HUES6 (cell line): ENCODE data around the gene LRBA.
"Not testable (repeated sequence)": the region's sequence is repeated elsewhere in the genome, so short reads cannot be mapped to it uniquely, and the experiment has no call there.

Experiments
- H3K27ac ChIP-seq: 2 replicates; pipeline ENCODE4 v1.7.0; 2013; ENCODE audit warnings: low read depth, mild to moderate bottlenecking, low read length, inconsistent platforms
- H3K27me3 ChIP-seq: 2 replicates; pipeline ENCODE4 v1.6.1; 2013; ENCODE audit warnings: low read length; ENCODE audit not compliant: control insufficient read depth, insufficient read depth
- H3K36me3 ChIP-seq: 2 replicates; pipeline ENCODE4 v1.6.1; 2013; ENCODE audit warnings: low read length; ENCODE audit not compliant: control insufficient read depth, insufficient read depth
- H3K4me1 ChIP-seq: 2 replicates; pipeline ENCODE4 v1.6.1; 2013; ENCODE audit warnings: low read length; ENCODE audit not compliant: control insufficient read depth, insufficient read depth
- H3K4me3 ChIP-seq: 2 replicates; pipeline ENCODE4 v1.5.1; 2013; ENCODE audit warnings: low read depth, low read length
- H3K9ac ChIP-seq: one replicate; pipeline ENCODE4 v1.6.1; 2013; ENCODE audit warnings: mild to moderate bottlenecking, low read length
- H3K9me3 ChIP-seq: 2 replicates; pipeline ENCODE4 v1.6.1; 2013; ENCODE audit warnings: low read depth, low read length; ENCODE audit not compliant: control insufficient read depth, insufficient read depth

LRBA gene

DNA sequence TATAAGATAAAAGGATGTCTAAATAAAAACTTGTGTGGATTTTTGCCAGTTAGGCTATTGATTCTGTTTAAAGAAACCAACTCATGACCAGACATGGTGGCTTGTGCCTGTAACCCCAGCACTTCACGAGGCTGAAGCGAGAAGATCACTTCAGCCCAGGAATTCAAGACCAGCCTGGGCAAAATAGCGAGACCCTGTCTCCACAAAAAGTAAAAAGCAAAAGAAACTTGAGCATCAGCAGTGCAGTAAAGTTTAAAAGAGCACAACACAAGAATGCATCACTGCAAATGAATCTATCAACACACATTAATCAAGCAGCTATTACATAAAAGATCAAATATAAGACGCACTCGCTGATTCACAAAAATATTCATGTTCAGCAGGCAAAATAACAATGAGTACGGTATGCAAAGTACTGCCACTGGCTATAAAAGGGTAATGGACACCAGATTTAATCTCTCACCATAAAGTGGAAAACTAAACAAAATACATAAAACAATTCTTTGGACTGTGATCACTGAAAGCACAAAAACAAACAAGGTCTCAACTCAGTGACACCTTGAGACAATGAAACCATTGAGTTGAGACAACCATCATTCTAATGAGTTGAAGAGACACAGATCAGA lies 41.3 kb downstream of the LRBA start:
- no peak overlapping the region for H3K4me3 ChIP-seq
- no peak overlapping the region for H3K9ac ChIP-seq
- no peaks in the 10 kb centered on the region for H3K27me3 ChIP-seq
- H3K9me3 ChIP-seq, result no peaks in the 10 kb centered on the region
- H3K4me1 ChIP-seq, result 0 out of 2 replicates have a peak, but pooled peaks cover 9% of the 10 kb centered on the region
- H3K27ac ChIP-seq, result no peak overlapping the region
- H3K36me3 ChIP-seq, result no peaks in the 10 kb centered on the region

DNA sequence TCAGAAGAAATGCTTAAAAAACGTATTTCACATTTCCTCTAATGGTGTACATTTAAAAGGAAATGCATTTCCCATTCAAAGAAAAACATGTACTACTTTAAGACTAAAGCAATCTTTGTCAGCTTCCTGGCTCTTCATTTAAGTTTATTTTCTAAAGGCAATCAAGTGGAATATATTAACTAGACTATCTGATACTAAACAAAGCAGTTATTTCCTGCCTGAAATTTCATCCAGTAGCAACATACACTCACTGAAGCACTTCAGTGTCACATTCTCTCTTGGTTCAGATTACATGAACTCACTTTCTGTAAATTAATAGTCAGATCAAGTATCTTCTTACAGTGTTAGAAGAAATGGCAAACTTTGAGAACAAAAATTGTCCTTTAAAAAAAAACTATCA lies 42.5 kb downstream of the LRBA start:
- Histone ChIP-seq H3K9me3 (no peaks in the 10 kb centered on the region; the same call in 1 of the 2 replicates), H3K4me3 (no peak overlapping the region), H3K4me1 (0 out of 2 replicates have a peak, but pooled peaks cover 9% of the 10 kb centered on the region), H3K27ac (no peak overlapping the region), H3K27me3 (no peaks in the 10 kb centered on the region), H3K36me3 (no peaks in the 10 kb centered on the region), H3K9ac (no peak overlapping the region)

DNA sequence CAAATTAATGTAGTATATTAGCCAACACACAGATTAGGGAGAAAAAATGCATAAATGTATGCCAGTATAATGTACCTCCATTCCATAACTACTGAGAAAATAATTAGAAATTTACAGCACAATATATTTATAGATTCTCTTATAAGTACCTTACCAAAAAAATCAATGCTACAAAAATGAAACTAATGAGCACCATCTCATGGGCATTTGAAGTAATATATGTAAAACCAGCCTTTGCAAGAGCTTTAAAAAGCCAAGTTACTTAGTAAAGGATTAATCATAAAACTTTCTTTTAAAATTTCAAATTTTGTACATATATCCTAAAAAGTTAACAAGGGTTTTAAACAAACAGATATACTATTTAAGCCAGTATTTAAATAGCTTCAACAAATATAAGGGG lies 43.2 kb downstream of the LRBA start:
- 0 out of 2 replicates have a peak, but pooled peaks cover 4% of the 10 kb centered on the region for H3K4me1 ChIP-seq
- H3K36me3 ChIP-seq, result no peaks in the 10 kb centered on the region
- H3K4me3 ChIP-seq, result no peak overlapping the region
- no peaks in the 10 kb centered on the region; the same call in 1 of the 2 replicates for H3K9me3 ChIP-seq
- no peaks in the 10 kb centered on the region for H3K27me3 ChIP-seq
- H3K27ac ChIP-seq, result no peak overlapping the region
- H3K9ac ChIP-seq, result no peak overlapping the region

DNA sequence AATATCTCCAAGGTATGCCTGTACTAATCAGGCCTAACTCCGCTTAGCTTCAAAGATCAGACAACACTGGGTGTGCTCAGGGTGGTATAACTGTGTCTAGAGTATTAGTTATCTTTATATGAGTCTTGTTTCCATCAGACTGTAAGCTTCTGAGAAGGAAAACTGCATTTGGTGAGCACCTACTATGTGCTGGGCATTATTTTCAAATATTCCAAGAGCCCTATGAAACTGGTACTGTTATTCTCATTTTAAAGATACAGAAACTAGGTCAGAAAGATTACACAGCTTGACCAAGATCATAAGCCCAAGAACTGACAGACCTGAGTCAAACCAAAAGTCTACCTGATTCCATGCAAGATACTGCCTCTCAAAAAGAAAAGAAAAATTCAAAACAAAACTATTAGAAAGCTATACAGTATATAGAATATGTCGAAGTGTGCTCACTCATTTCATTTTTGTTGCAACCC lies 44.4 kb downstream of the LRBA start:
- no peaks in the 10 kb centered on the region for H3K27me3 ChIP-seq

DNA sequence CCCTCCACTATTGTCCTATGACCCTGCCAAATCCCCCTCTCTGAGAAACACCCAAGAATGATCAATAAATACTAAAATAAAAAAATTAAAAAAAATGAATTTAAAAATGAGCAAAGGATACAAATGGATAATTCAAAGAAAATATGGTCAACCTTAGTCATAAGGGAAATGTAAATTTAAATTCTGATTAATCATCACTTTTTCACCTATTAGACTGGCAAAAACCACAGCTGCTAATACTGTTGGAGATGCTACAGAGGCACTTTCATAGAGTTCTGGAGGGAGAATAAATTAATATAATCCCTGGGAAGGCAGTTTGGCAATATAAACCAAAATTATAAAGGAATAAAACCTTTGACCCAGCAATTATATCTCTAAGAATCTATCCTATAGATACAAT lies 50.3 kb downstream of the LRBA start:
- no peak overlapping the region for H3K27ac ChIP-seq
- H3K4me1 ChIP-seq, result no peaks in the 10 kb centered on the region
- H3K4me3 ChIP-seq, result no peak overlapping the region
- H3K27me3 ChIP-seq, result no peaks in the 10 kb centered on the region
- no peak overlapping the region for H3K9ac ChIP-seq
- no peaks in the 10 kb centered on the region for H3K36me3 ChIP-seq
- peaks cover 9% of the 10 kb centered on the region for H3K9me3 ChIP-seq

More for the DNA sequence above, 44.4 kb downstream of the LRBA start:
- Histone ChIP-seq H3K4me3 (no peak overlapping the region), H3K36me3 (no peaks in the 10 kb centered on the region), H3K9me3 (no peaks in the 10 kb centered on the region; the same call in 1 of the 2 replicates), H3K4me1 (no peaks in the 10 kb centered on the region), H3K27ac (no peak overlapping the region), H3K9ac (no peak overlapping the region)

DNA sequence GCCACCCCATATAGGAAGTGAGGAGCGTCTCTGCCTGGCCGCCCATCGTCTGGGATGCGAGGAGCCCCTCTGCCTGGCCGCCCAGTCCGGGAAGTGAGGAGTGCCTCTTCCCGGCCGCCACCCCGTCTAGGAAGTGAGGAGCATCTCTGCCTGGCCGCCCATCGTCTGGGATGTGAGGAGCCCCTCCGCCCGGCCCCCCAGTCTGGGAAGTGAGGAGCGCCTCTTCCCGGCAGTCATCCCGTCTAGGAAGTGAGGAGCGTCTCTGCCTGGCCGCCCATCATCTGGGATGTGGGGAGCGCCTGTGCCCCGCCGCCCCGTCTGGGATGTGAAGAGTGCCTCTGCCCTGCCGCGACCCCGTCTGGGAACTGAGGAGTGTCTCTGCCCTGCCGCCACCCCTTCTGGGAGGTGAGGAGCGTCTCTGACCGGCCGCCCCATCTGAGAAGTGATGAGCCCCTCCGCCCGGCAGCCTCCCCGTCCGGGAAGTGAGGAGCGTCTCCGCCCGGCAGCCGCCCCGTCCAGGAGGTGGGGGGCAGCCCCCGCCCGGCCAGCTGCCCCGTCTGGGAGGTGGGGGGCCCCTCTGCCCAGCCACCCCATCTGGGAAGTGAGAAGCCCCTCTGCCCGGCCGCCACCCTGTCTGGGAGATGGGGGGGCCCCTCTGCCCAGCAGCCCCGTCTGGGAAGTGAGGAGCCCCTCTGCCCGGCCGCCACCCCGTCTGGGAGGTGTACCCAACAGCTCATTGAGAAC lies 51.3 kb downstream of the LRBA start:
- not testable (repeated sequence) for H3K4me3 ChIP-seq, H3K27me3 ChIP-seq, H3K27ac ChIP-seq, H3K36me3 ChIP-seq, H3K9ac ChIP-seq, H3K4me1 ChIP-seq
- peaks cover 17% of the 10 kb centered on the region for H3K9me3 ChIP-seq

DNA sequence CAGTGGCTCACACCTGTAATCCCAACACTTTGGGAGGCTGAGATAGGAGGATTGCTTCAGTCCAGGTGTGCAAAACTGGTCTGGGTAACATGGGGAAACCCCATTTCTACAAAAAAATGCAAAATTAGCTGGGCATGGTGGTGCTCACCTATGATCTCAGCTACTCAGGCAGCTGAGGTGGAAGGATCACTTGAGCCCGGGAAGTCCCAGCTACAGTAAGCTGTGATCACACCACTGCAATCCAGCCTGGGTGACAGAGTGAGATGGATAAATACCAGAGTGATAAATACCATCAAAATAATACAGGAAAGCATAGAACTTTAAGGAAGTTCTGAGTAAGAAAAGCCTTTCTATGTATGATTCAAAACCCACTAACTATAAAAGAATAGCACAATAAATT lies 52.8 kb downstream of the LRBA start:
- Histone ChIP-seq H3K36me3 (peaks cover 5% of the 10 kb centered on the region; the same call in 1 of the 2 replicates), H3K27me3 (no peaks in the 10 kb centered on the region), H3K9me3 (peaks cover 31% of the 10 kb centered on the region), H3K27ac (no peak overlapping the region), H3K9ac (no peak overlapping the region), H3K4me3 (no peak overlapping the region), H3K4me1 (no peaks in the 10 kb centered on the region)

DNA sequence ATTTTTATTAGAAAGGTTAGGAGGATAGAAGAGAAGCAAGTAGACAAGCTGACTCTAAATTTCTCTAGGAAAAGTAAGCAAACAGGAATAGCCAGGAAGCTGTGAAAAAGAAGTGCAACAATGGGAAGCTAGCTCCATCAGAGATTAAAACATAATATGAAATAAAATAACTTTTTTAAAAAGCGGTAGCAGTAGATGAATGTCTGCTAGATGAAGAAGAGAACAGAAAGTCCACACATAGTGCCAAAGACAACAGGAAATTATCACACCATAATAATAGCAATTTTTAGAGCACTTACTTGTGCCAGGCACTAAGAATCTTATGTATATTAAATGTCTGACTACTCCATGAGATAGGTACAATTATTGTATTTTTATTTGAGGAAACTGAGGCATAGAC lies 53.5 kb downstream of the LRBA start:
- Histone ChIP-seq H3K4me1 (no peaks in the 10 kb centered on the region), H3K9me3 (peaks cover 38% of the 10 kb centered on the region), H3K36me3 (peaks cover 11% of the 10 kb centered on the region; the same call in 1 of the 2 replicates), H3K27ac (no peak overlapping the region), H3K9ac (no peak overlapping the region), H3K27me3 (no peaks in the 10 kb centered on the region), H3K4me3 (no peak overlapping the region)

DNA sequence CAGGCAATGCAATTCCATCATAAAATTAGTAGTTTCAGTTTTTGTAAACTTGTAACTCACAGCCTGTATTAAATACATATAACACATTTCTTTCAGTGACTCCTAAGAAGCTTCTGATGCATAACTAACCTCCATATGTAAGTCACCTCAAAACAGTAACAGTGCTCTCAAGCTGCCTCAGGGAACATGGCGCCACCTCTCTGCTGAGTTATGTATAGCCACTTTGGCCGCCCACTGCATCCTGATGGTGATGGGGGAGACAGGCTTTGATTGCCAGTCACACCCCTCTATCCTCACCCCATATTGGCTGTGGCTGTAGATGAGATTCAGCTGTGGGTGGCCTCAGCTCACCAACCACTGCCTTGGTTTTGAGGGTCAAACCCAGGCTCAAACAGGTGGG lies 54.3 kb downstream of the LRBA start:
- Histone ChIP-seq H3K27ac (no peak overlapping the region), H3K36me3 (peaks cover 11% of the 10 kb centered on the region; the same call in 1 of the 2 replicates), H3K9me3 (peaks cover 45% of the 10 kb centered on the region), H3K9ac (no peak overlapping the region), H3K27me3 (no peaks in the 10 kb centered on the region), H3K4me1 (no peaks in the 10 kb centered on the region), H3K4me3 (no peak overlapping the region)

DNA sequence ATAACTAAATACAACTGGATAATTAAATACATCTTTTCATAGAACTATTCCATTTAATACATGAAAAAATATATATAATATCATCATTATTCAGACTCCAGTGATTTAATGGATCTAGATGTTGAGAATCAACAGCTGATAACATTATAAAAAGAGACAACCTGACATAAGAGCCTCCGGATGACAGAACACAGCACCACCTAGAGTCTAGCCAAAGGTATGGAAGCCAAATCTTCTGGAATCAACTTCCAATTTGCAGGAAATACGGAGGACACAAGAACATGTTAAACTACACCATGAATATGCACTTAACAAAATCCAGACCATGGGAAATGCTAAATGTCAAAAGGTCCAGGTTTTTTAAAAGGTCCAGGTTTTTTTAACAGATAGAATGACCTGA lies 55.0 kb downstream of the LRBA start:
- peaks cover 49% of the 10 kb centered on the region for H3K9me3 ChIP-seq
- H3K27me3 ChIP-seq, result no peaks in the 10 kb centered on the region
- H3K4me1 ChIP-seq, result no peaks in the 10 kb centered on the region
- no peak overlapping the region for H3K27ac ChIP-seq
- peaks cover 11% of the 10 kb centered on the region; the same call in 1 of the 2 replicates for H3K36me3 ChIP-seq
- H3K4me3 ChIP-seq, result no peak overlapping the region
- no peak overlapping the region for H3K9ac ChIP-seq

DNA sequence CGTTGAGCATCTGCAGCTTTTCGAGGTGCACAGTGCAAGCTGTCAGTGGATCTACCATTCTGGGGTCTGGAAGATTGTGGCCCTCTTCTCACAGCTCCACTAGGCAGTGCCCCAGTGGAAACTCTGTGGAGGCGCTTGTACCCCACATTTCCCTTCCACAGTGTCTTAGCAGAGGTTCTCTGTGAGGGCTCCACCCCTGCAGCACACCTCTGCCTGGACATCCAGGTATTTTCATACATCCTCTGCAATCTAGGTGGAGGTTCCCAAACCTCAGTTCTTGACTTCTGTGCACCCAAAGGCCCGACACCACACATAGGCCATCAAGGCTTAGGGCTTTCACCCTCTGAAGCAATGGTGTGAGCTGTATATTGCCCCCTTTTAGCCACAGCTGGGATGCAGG lies 57.1 kb downstream of the LRBA start:
- Histone ChIP-seq H3K9me3 (peaks cover 52% of the 10 kb centered on the region), H3K36me3 (peaks cover 11% of the 10 kb centered on the region; the same call in 1 of the 2 replicates)
- not testable (repeated sequence) for H3K27ac ChIP-seq, H3K27me3 ChIP-seq, H3K4me3 ChIP-seq, H3K4me1 ChIP-seq, H3K9ac ChIP-seq
